Measurements from ENCODE around the gene ZBED3. TPM values are rescaled to one million over a fixed set of nuclear protein-coding genes. Genes with fewer than 3 reads are reported as not detected.
"Not testable (repeated sequence)": the region's sequence is repeated elsewhere in the genome, so short reads cannot be mapped to it uniquely, and the experiment has no call there.

Gene ZBED3
- total RNA-seq, 1 donor from 2014 or later = 3.5 TPM

- peaks cover 3% of the 10 kb centered on the region for H3K9me3 Mint-ChIP-seq
- ChIA-PET CTCF (interaction anchor here (1.3 kb wide), 1 partner anchor 363 kb away, joined by 3 read pairs; the partner anchor contains the start of gene WDR41), POLR2A (no interaction called here)
- peaks cover 4% of the 10 kb centered on the region for H3K27me3 Mint-ChIP-seq
- no peaks in the 10 kb centered on the region for H3K36me3 Mint-ChIP-seq (ENCODE audit: low read depth)
- intact Hi-C loops (cut with micrococcal nuclease) = no loop called here
- no peak overlapping the region for H3K27ac Mint-ChIP-seq
- H3K4me3 Mint-ChIP-seq = no peak overlapping the region
- no peak for TF ChIP-seq CTCF (IDR thresholded peaks at IDR 0.05)
- no peaks in the 10 kb centered on the region for H3K4me1 Mint-ChIP-seq
- DNase-seq (no peak), ATAC-seq (ENCODE audit: low read depth) (no peak)
Observed at GRCh38 chr5:77128411-77129061, 41.5 kb upstream of the ZBED3 start.

- no peak for TF ChIP-seq CTCF (IDR thresholded peaks at IDR 0.05)
- Mint-ChIP-seq H3K4me3 (no peak overlapping the region), H3K27me3 (no peaks in the 10 kb centered on the region), H3K4me1 (no peaks in the 10 kb centered on the region), H3K9me3 (peaks cover 3% of the 10 kb centered on the region), H3K36me3 (ENCODE audit: low read depth) (no peaks in the 10 kb centered on the region), H3K27ac (no peak overlapping the region)
- ChIA-PET POLR2A (no interaction called here), CTCF (interaction anchor here (1.3 kb wide), 1 partner anchor 19 kb away, joined by 3 read pairs; no protein-coding TSS in a partner anchor)
- ATAC-seq (ENCODE audit: low read depth) (no peak), DNase-seq (no peak)
- intact Hi-C loops (cut with micrococcal nuclease) = no loop called here
Observed at GRCh38 chr5:77123057-77123456, 36.0 kb upstream of the ZBED3 start.

- H3K4me3 Mint-ChIP-seq = no peak overlapping the region
- DNase-seq (no peak), ATAC-seq (ENCODE audit: low read depth) (no peak)
- intact Hi-C loops (cut with micrococcal nuclease) = no loop called here
- ChIA-PET POLR2A (no interaction called here), CTCF (no interaction called here)
- H3K36me3 Mint-ChIP-seq (ENCODE audit: low read depth) = no peaks in the 10 kb centered on the region
- peaks cover 3% of the 10 kb centered on the region for H3K9me3 Mint-ChIP-seq
- H3K27me3 Mint-ChIP-seq = no peaks in the 10 kb centered on the region
- H3K4me1 Mint-ChIP-seq = no peaks in the 10 kb centered on the region
- TF ChIP-seq CTCF (IDR thresholded peaks at IDR 0.05) = no peak
- H3K27ac Mint-ChIP-seq = no peak overlapping the region
Observed at GRCh38 chr5:77120706-77121105, 33.6 kb upstream of the ZBED3 start.

- ChIA-PET POLR2A (no interaction called here), CTCF (no interaction called here)
- H3K36me3 Mint-ChIP-seq (ENCODE audit: low read depth) = no peaks in the 10 kb centered on the region
- peaks cover 3% of the 10 kb centered on the region for H3K9me3 Mint-ChIP-seq
- ATAC-seq (ENCODE audit: low read depth) (no peak), DNase-seq (no peak)
- H3K4me3 Mint-ChIP-seq = no peak overlapping the region
- no peaks in the 10 kb centered on the region for H3K27me3 Mint-ChIP-seq
- TF ChIP-seq CTCF (IDR thresholded peaks at IDR 0.05) = no peak
- intact Hi-C loops (cut with micrococcal nuclease) = no loop called here
- no peak overlapping the region for H3K27ac Mint-ChIP-seq
- no peaks in the 10 kb centered on the region for H3K4me1 Mint-ChIP-seq
Observed at GRCh38 chr5:77120086-77120485, 33.0 kb upstream of the ZBED3 start.

- Mint-ChIP-seq H3K9me3 (no peaks in the 10 kb centered on the region), H3K36me3 (ENCODE audit: low read depth) (no peaks in the 10 kb centered on the region), H3K4me1 (peaks cover 3% of the 10 kb centered on the region), H3K4me3 (no peak overlapping the region), H3K27me3 (peaks cover 3% of the 10 kb centered on the region), H3K27ac (no peak overlapping the region)
- DNase-seq (no peak), ATAC-seq (ENCODE audit: low read depth) (no peak)
- intact Hi-C loops (cut with micrococcal nuclease) = no loop called here
- no peak for TF ChIP-seq CTCF (IDR thresholded peaks at IDR 0.05)
- POLR2A ChIA-PET = no interaction called here
- CTCF ChIA-PET = no interaction called here
Observed at GRCh38 chr5:77117161-77117560, 30.1 kb upstream of the ZBED3 start.

- H3K27me3 Mint-ChIP-seq; H3K4me3 Mint-ChIP-seq; intact Hi-C loops (cut with micrococcal nuclease); H3K36me3 Mint-ChIP-seq (ENCODE audit: low read depth); H3K9me3 Mint-ChIP-seq; DNase-seq; H3K4me1 Mint-ChIP-seq; H3K27ac Mint-ChIP-seq; ATAC-seq (ENCODE audit: low read depth); CTCF ChIA-PET; POLR2A ChIA-PET: not testable (repeated sequence)
Observed at GRCh38 chr5:77107035-77107434, 19.9 kb upstream of the ZBED3 start.

Measured in activated B cell treated with CpG ODN at 0.5 μM for 24 hours (primary cell).